ENCODE results near the gene DUSP2. TPM values are rescaled to one million over a fixed set of nuclear protein-coding genes. Genes with fewer than 3 reads are reported as not detected.
"Not testable (repeated sequence)": the region's sequence is repeated elsewhere in the genome, so short reads cannot be mapped to it uniquely, and the experiment has no call there.

DUSP2 gene
- total RNA-seq, 2 experiments from 2014 or later = 311 to 313 TPM

DNA sequence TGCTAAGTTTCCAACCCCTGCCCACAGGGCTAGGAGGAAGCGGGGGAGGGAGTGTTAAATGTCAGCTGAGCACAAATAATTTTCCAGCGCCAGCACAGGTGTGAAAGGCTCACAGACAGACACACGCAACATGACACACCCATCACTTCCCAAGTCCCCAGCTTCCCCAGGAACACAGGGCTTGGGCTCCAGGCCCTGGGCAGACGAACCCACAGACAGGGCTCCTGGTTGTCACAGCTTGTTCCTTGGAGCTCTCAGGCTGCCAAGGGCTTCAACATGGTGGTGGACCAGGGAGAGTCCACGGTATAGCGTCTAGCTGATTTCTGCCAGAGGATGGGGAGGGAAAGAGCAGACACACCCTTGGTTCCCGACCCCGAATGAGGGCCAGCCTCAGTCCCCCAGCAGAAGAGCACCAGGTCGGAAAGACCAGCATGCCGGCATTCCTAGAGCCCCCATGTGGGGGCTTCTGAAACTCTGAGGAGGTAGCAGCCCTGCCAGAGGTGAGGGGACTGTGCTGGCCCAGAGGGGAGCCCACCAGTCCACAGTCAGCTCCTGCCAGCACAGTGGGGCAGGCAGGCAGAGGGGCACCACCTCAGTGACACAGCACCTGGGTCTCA is 1.9 kb downstream of the DUSP2 start:
- TF ChIP-seq, protein P1, sequence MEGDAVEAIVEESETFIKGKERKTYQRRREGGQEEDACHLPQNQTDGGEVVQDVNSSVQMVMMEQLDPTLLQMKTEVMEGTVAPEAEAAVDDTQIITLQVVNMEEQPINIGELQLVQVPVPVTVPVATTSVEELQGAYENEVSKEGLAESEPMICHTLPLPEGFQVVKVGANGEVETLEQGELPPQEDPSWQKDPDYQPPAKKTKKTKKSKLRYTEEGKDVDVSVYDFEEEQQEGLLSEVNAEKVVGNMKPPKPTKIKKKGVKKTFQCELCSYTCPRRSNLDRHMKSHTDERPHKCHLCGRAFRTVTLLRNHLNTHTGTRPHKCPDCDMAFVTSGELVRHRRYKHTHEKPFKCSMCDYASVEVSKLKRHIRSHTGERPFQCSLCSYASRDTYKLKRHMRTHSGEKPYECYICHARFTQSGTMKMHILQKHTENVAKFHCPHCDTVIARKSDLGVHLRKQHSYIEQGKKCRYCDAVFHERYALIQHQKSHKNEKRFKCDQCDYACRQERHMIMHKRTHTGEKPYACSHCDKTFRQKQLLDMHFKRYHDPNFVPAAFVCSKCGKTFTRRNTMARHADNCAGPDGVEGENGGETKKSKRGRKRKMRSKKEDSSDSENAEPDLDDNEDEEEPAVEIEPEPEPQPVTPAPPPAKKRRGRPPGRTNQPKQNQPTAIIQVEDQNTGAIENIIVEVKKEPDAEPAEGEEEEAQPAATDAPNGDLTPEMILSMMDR (IDR thresholded peaks at IDR 0.05) = no peak
- peaks cover 34% of the 10 kb centered on the region for H3K36me3 Mint-ChIP-seq (ENCODE audit: low read depth)
- ATAC-seq (no peak), DNase-seq (peak; percentile 76)
- no peaks in the 10 kb centered on the region for H3K9me3 Mint-ChIP-seq
- H3K27me3 Mint-ChIP-seq = no peaks in the 10 kb centered on the region
- CTCF ChIA-PET = interaction anchor here (1.0 to 14.1 kb wide), 10 partner anchors 14 to 151 kb away, joined by 3 to 540 read pairs (median 8); partner anchors contain the start of genes ADRA2B and ANKRD36C
- POLR2A ChIA-PET = interaction anchor here (0.6 to 14.8 kb wide), 15 partner anchors 11 to 193 kb away, joined by 3 to 690 read pairs (median 9); partner anchors contain the start of genes ADRA2B, ANKRD36C, CIAO1 and NCAPH
- intact Hi-C loops (cut with micrococcal nuclease) = loop anchor here (10.0 kb wide), 2 partner anchors 181 to 391 kb away; partner anchors contain the start of genes ARID5A and ITPRIPL1
- peak overlapping the region; percentile 94 for H3K27ac Mint-ChIP-seq
- peak overlapping the region; percentile 98 for H3K4me3 Mint-ChIP-seq
- H3K4me1 Mint-ChIP-seq (ENCODE audit: low read depth) = peaks cover 45% of the 10 kb centered on the region

DNA sequence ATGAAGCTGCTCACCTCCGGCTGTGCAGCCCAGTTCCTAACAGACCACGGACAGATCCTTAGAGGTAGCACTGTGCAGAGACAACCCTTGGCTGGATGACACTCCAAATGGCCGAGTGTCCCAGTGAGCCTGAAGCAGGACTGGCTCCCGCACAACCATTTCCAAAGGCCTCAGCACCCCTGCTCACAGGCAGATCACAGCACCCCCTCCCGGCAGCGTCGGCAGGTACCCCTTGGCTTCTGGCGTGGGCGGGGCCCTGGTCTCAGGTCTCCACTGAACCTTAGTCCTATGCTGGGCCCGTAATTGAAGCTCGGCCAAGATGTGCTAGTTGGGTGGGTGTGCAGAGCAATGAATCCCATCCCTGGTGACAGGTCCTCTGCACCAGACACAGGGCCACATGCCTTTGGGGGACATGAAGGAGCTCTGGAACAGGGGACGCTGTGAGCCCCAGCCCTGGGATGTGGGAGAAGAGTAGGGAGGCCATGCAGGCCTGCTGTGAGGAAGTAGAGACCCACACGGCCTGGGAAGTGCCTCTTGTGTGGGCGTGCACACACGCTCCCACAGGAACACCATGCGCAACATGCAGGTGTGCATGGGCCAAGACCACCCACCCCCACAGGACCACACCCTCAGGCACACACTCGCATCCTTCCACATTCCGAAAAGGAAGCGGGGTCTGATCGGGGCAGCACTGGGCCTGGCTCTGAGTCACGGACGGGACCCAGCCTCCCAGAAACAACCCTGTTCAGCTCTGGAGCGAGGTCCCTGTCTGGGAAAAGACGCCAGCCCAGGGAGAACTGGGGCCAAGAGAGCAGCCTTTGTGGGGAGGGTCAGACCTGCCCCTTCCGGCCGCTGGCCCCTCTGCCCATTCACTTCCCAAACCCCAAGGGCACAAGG is 2.8 kb downstream of the DUSP2 start:
- Mint-ChIP-seq H3K36me3 (ENCODE audit: low read depth) (peaks cover 34% of the 10 kb centered on the region), H3K9me3 (no peaks in the 10 kb centered on the region), H3K4me3 (peak overlapping the region; percentile 98), H3K27ac (peak overlapping the region; percentile 94), H3K27me3 (no peaks in the 10 kb centered on the region), H3K4me1 (ENCODE audit: low read depth) (peaks cover 40% of the 10 kb centered on the region)
- ATAC-seq = peak; percentile 21
- CTCF ChIA-PET = interaction anchor here (0.6 to 14.1 kb wide), 22 partner anchors 8 to 150 kb away, joined by 3 to 540 read pairs (median 5); partner anchors contain the start of genes ADRA2B and ANKRD36C
- TF ChIP-seq, protein P1 (IDR thresholded peaks at IDR 0.05) = peak; percentile 71
- peak; percentile 95 for DNase-seq
- intact Hi-C loops (cut with micrococcal nuclease) = loop anchor here (10.0 kb wide), 2 partner anchors 182 to 392 kb away; partner anchors contain the start of genes ARID5A and ITPRIPL1
- POLR2A ChIA-PET = interaction anchor here (0.6 to 14.8 kb wide), 17 partner anchors 10 to 194 kb away, joined by 3 to 690 read pairs (median 6); partner anchors contain the start of genes ADRA2B, CIAO1, NCAPH and STARD7

DNA sequence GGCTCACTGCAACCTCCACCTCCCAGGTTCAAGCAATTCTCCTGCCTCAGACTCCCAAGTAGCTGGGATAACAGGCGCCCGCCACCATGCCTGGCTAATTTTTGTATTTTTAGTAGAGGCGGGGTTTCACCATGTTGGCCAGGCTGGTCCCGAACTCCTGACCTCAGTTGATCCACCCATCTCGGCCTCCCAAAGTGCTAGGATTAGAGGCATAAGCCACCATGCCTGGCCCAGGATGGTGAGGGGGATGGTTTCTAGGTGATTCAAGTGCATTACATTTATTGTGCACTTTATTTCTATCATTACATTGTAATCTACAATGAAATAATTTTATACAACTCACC is 3.6 kb downstream of the DUSP2 start:
- H3K4me1 Mint-ChIP-seq (ENCODE audit: low read depth) = peaks cover 31% of the 10 kb centered on the region
- POLR2A ChIA-PET = interaction anchor here (1.1 to 14.8 kb wide), 8 partner anchors 10 to 126 kb away, joined by 3 to 690 read pairs (median 22); partner anchors contain the start of genes CIAO1 and STARD7
- H3K27me3 Mint-ChIP-seq, ATAC-seq, H3K9me3 Mint-ChIP-seq, DNase-seq: not testable (repeated sequence)
- peaks cover 34% of the 10 kb centered on the region for H3K36me3 Mint-ChIP-seq (ENCODE audit: low read depth)
- CTCF ChIA-PET = interaction anchor here (0.7 to 14.1 kb wide), 14 partner anchors 10 to 149 kb away, joined by 3 to 540 read pairs (median 8); partner anchors contain the start of genes ADRA2B and ANKRD36C
- intact Hi-C loops (cut with micrococcal nuclease) = loop anchor here (10.0 kb wide), 2 partner anchors 183 to 393 kb away; partner anchors contain the start of genes ARID5A and ITPRIPL1
- H3K27ac Mint-ChIP-seq = peak overlapping the region; percentile 94
- peak overlapping the region; percentile 98 for H3K4me3 Mint-ChIP-seq

DNA sequence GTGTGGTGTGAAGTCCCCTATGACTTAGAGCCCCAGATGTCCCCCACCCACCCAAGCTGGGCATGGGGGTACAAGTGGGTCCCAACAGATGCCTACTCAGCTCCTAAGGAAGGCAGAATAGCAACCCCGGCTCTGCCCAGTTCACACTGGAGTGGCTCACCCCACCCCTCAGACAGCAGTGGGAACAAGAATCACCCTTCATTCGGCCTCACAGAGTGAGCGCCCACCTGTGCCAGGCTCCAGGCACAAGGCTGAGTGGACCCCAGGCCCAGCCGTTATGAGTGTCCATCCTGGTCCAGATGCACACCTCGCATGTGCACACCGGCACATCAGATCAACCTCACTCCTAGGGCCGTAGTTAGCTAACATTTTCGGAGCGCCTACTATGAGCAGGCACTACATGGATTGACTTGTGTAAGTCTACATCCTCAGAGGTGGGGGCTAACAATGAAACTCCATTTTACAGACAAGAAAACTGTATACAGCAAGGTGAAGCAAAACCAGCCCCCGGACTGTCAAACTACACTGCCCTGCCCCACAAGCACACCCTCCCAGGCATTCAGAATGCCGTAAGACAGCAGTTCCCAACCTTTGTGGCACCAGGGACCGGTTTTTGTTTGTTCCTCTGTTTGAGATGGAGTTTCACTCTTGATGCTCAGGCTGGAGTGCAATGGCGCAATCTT is 4.2 kb downstream of the DUSP2 start:
- TF ChIP-seq, protein P1 (IDR thresholded peaks at IDR 0.05) = no peak
- H3K27ac Mint-ChIP-seq = peak overlapping the region; percentile 94
- intact Hi-C loops (cut with micrococcal nuclease) = loop anchor here (10.0 kb wide), 2 partner anchors 184 to 394 kb away; partner anchors contain the start of genes ARID5A and ITPRIPL1
- H3K4me3 Mint-ChIP-seq = peak overlapping the region; percentile 98
- POLR2A ChIA-PET = interaction anchor here (1.9 to 14.8 kb wide), 5 partner anchors 9 to 126 kb away, joined by 9 to 690 read pairs (median 67); partner anchors contain the start of gene CIAO1
- H3K4me1 Mint-ChIP-seq (ENCODE audit: low read depth) = peaks cover 29% of the 10 kb centered on the region
- peaks cover 34% of the 10 kb centered on the region for H3K36me3 Mint-ChIP-seq (ENCODE audit: low read depth)
- H3K9me3 Mint-ChIP-seq = no peaks in the 10 kb centered on the region
- ATAC-seq = no peak
- no peak for DNase-seq
- CTCF ChIA-PET = interaction anchor here (0.7 to 14.1 kb wide), 10 partner anchors 10 to 149 kb away, joined by 3 to 540 read pairs (median 16); partner anchors contain the start of genes ADRA2B and ANKRD36C
- no peaks in the 10 kb centered on the region for H3K27me3 Mint-ChIP-seq

Measured in activated CD8-positive, alpha-beta T cell treated with anti-CD3 and anti-CD28 coated beads for 36 hours (primary cell).